A673 (cell line): ENCODE data around the gene GSTO2. TPM values are rescaled to one million over a fixed set of nuclear protein-coding genes. Genes with fewer than 3 reads are reported as not detected.

Experiments used
- BruUV-seq: library from RNA; stranded (reverse); fragments of 400-500 nt; replicated peaks from 2 replicates; lab custom pipeline; 2021; lab: Mats Ljungman, UMichigan
- CTCF ChIA-PET: fragments of 300-600 bp; sonication (Branson Sonifier 250); formaldehyde crosslinking; loops from one replicate; lab custom pipeline; 2022; ENCODE audit warnings: antibody characterized with exemption; lab: Charles Lee
- POLR2A ChIA-PET: fragments of 300-600 bp; sonication (Branson Sonifier 250); formaldehyde crosslinking; loops from one replicate; lab custom pipeline; 2022; ENCODE audit warnings: antibody characterized with exemption; ENCODE audit not compliant: low non-redundant PET; lab: Charles Lee
- DNase-seq: peaks from one replicate; pipeline ENCODE4 v3.0.0-alpha.2; 2015; ENCODE audit warnings: low spot score
- H3K27ac ChIP-seq: fragments of 200-600 bp; sonication (generic); 2 replicates; pipeline ENCODE4 v1.5.1; 2016; ENCODE audit warnings: mixed run types, low read depth, mild to moderate bottlenecking, mixed read lengths, antibody characterized with exemption, low read length; ENCODE audit not compliant: poor library complexity, severe bottlenecking
- H3K27me3 ChIP-seq: fragments of 200-600 bp; sonication (generic); replicated peaks from 2 replicates; pipeline ENCODE4 v1.6.1; 2017; ENCODE audit warnings: mixed run types, low read depth, mild to moderate bottlenecking, mixed read lengths, antibody characterized with exemption, low read length; ENCODE audit not compliant: insufficient read depth, poor library complexity
- H3K36me3 ChIP-seq: fragments of 200-600 bp; sonication (generic); 2 replicates; pipeline ENCODE4 v1.6.1; 2016; ENCODE audit warnings: mixed run types, mild to moderate bottlenecking, mixed read lengths, antibody characterized with exemption, low read length; ENCODE audit not compliant: insufficient read depth, poor library complexity, severe bottlenecking
- H3K4me1 ChIP-seq: fragments of 200-600 bp; sonication (generic); 2 replicates; pipeline ENCODE4 v1.6.1; 2017; ENCODE audit warnings: mixed run types, mild to moderate bottlenecking, mixed read lengths, antibody characterized with exemption, low read length; ENCODE audit not compliant: insufficient read depth, poor library complexity, severe bottlenecking
- H3K4me3 ChIP-seq: fragments of 200-600 bp; sonication (generic); 2 replicates; pipeline ENCODE4 v1.5.1; 2016; ENCODE audit warnings: low read depth, mixed run types, mild to moderate bottlenecking, mixed read lengths, low read length; ENCODE audit not compliant: poor library complexity, severe bottlenecking
- H3K9me3 ChIP-seq: fragments of 200-600 bp; sonication (generic); 2 replicates; pipeline ENCODE4 v1.6.1; 2016; ENCODE audit warnings: mixed run types, low read depth, mild to moderate bottlenecking, mixed read lengths, antibody characterized with exemption, low read length; ENCODE audit not compliant: poor library complexity, severe bottlenecking
- EZH2 ChIP-seq: fragments of 200-600 bp; sonication (generic); IDR thresholded peaks from 2 replicates; pipeline ENCODE4 v1.6.1; 2017; ENCODE audit warnings: borderline replicate concordance, low read depth, mild to moderate bottlenecking, mixed read lengths, antibody characterized with exemption, low read length; ENCODE audit not compliant: poor library complexity, severe bottlenecking
- intact Hi-C: fragments of 100-400 bp; cut with micrococcal nuclease; formaldehyde crosslinking; loops from one replicate; pipeline ENCODE4 v1.10.0; 2022; ENCODE audit not compliant: unreplicated experiment
- total RNA-seq: library from RNA; stranded (reverse); gene quantifications from 2 replicates; pipeline ENCODE4 v1.2.3, GENCODE V29; 2021
- TF ChIP-seq, protein P1 (sequence below): fragments of 300-800, 200-600 bp; sonication (generic); conservative IDR thresholded peaks from 2 replicates; pipeline ENCODE4 v1.5.1; 2017; ENCODE audit warnings: low read depth, mild to moderate bottlenecking, antibody characterized with exemption, low read length, moderate library complexity, mixed read lengths

GSTO2 gene
- total RNA-seq, 1 experiment from 2014 or later, result 0.26 TPM

DNA sequence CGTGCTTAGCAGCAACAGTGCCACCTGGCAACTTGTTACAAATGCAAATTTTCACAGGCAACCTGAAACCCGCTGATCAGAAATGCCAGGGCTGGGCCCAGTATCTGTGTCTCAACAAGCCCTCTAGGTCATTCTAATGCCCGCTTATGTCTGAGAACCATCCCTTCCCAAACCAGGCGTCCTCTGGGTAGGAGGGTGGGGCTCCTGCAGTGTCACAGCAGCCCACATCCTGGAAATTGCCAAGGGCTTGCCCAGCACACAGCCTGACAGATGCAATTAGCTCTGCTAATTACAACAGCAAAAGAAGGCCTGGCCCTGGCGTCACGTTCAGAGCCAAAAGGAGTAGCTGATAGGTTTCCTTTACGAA, 53.4 kb downstream of the GSTO2 start:
- intact Hi-C loops, result no loop called here
- CTCF ChIA-PET, result no interaction called here
- POLR2A ChIA-PET, result no interaction called here
- Histone ChIP-seq H3K4me3 (no peak overlapping the region), H3K4me1 (peaks cover 52% of the 10 kb centered on the region), H3K27me3 (no peaks in the 10 kb centered on the region), H3K9me3 (no peaks in the 10 kb centered on the region), H3K27ac (peak overlapping the region; percentile 48), H3K36me3 (no peaks in the 10 kb centered on the region)
- BruUV-seq, result no TSS peak
- TF ChIP-seq, protein P1, sequence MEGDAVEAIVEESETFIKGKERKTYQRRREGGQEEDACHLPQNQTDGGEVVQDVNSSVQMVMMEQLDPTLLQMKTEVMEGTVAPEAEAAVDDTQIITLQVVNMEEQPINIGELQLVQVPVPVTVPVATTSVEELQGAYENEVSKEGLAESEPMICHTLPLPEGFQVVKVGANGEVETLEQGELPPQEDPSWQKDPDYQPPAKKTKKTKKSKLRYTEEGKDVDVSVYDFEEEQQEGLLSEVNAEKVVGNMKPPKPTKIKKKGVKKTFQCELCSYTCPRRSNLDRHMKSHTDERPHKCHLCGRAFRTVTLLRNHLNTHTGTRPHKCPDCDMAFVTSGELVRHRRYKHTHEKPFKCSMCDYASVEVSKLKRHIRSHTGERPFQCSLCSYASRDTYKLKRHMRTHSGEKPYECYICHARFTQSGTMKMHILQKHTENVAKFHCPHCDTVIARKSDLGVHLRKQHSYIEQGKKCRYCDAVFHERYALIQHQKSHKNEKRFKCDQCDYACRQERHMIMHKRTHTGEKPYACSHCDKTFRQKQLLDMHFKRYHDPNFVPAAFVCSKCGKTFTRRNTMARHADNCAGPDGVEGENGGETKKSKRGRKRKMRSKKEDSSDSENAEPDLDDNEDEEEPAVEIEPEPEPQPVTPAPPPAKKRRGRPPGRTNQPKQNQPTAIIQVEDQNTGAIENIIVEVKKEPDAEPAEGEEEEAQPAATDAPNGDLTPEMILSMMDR, result no peak
- TF ChIP-seq EZH2, result no peak
- no peak for DNase-seq

DNA sequence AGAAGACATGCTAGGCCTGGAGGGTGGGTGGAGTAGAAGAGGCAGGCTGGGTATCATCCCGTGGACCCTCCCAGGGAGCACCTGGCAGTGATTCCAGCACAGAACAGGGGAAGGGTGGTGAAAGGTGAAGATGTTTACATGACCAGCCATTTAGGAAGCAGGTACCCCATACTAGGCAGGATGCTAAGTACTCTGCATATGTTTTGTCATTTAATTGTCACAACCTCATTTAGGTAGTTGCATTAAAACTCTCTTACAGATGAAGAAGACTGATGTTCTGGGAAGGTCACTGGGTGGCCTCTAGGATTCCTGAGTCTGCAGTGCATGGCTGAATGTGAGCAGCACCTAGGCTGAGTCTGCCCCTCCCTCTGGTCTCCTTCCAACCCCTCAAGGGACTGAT, 54.1 kb downstream of the GSTO2 start:
- Histone ChIP-seq H3K4me3 (no peak overlapping the region), H3K9me3 (no peaks in the 10 kb centered on the region), H3K27ac (peak overlapping the region; percentile 48), H3K27me3 (no peaks in the 10 kb centered on the region), H3K36me3 (no peaks in the 10 kb centered on the region), H3K4me1 (peaks cover 52% of the 10 kb centered on the region)
- intact Hi-C loops, result no loop called here
- no peak for TF ChIP-seq EZH2
- TF ChIP-seq, protein P1, result no peak
- ChIA-PET POLR2A (no interaction called here), CTCF (no interaction called here)
- BruUV-seq, result no TSS peak
- no peak for DNase-seq

DNA sequence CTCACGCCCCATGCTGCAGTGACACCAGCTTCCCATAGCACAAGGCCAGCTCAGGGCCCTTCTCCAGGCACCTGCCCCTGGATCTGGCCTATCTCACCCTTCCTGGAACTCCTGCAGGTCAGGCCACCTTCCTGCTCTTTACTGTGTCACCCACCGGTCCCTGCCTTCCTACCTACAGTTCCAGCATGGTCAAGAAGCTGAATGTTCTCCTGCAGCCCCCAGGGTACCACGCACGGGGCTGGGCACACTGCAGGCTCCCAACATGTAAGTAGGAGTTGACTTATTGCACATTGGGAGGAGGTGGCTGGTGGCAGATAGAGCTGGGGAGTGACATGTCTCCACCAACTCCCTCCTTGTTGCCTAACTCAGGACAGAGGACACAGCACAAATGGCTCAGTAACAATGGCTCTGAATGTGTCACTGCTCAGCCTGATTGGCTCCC, 54.8 kb downstream of the GSTO2 start:
- CTCF ChIA-PET, result no interaction called here
- H3K36me3 ChIP-seq, result no peaks in the 10 kb centered on the region
- peak overlapping the region; percentile 48 for H3K27ac ChIP-seq
- BruUV-seq, result no TSS peak
- no peak for TF ChIP-seq EZH2
- TF ChIP-seq, protein P1, result no peak
- no peaks in the 10 kb centered on the region for H3K9me3 ChIP-seq
- H3K4me3 ChIP-seq, result no peak overlapping the region
- peaks cover 59% of the 10 kb centered on the region for H3K4me1 ChIP-seq
- intact Hi-C loops, result no loop called here
- POLR2A ChIA-PET, result no interaction called here
- DNase-seq, result no peak
- H3K27me3 ChIP-seq, result no peaks in the 10 kb centered on the region
